ENCODE results near the gene MAGEF1. TPM values are rescaled to one million over a fixed set of nuclear protein-coding genes. Genes with fewer than 3 reads are reported as not detected.

The MAGEF1 gene
- total and polyA plus RNA-seq, 12 donors = 20.1 to 33.9 (median 30.5) TPM

- Histone ChIP-seq H3K36me3 (no peaks in the 10 kb centered on the region), H3K4me1 (peaks cover 0 to 4% (median 0%) of the 10 kb centered on the region in 9 donors), H3K27me3 (peaks cover 0 to 12% (median 0%) of the 10 kb centered on the region in 7 donors), H3K9me3 (no peaks in the 10 kb centered on the region), H3K4me3 (no peak overlapping the region), H3K27ac (no peak overlapping the region)
- TF ChIP-seq CTCF (IDR thresholded peaks at IDR 0.05) = no peak
- ATAC-seq (no peak), DNase-seq (no peak)
- 88% methylated on average over 14 of the region's 14 CpGs for WGBS, 2 donors
- intact Hi-C loops (cut with DNase I) = loop anchor here in 1 of 10 donors (5.0 kb wide), 1 partner anchor 42 kb away; no protein-coding TSS in a partner anchor
These were observed 23.2 kb upstream of the MAGEF1 start for GRCh38 chr3:184734903-184735701.

DNA sequence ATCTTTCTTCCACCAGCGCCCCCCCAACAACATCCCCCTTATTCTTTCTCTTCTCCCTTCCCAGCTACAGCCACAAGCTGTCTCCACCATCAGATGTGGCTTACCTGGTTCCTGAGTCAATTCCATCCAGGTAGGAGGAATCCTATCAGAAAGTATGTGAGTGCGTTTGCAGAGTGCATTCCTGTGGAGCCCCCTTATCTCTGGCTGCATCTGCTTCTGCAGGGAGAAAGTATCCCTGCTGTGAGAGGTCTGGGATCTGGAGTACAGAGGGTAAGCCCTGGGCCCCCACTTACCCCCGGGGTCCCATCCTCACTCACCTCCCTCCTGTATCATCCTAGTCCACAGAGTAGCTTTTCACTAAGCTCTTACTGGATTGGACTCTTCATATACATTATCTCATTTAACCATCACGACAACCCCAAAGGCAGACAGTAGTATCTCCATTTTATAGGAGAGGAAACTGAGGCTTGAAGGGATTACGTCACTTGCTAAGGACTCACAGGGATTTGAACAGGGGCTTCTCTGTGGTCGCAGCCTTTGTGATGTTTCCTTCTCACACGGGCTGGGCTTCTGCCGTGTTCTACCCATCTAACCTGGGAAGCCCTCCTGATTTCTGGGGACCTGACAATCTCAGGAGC is 22.2 kb upstream of the MAGEF1 start:
- DNase-seq (no peak), ATAC-seq (no peak)
- peaks cover 0 to 12% (median 0%) of the 10 kb centered on the region in 7 donors for H3K27me3 ChIP-seq
- intact Hi-C loops (cut with DNase I) = loop anchor here in 1 of 10 donors (5.0 kb wide), 1 partner anchor 43 kb away; no protein-coding TSS in a partner anchor
- H3K9me3 ChIP-seq = no peaks in the 10 kb centered on the region
- no peaks in the 10 kb centered on the region for H3K36me3 ChIP-seq
- WGBS, 2 donors = 85 to 87% methylated on average over 8 of the region's 8 CpGs
- H3K4me3 ChIP-seq = no peak overlapping the region
- TF ChIP-seq CTCF (IDR thresholded peaks at IDR 0.05) = no peak
- no peak overlapping the region for H3K27ac ChIP-seq
- peaks cover 0 to 4% (median 0%) of the 10 kb centered on the region in 9 donors for H3K4me1 ChIP-seq

GRCh38 chr3:184733181-184733580 is 21.3 kb upstream of the MAGEF1 start:
- Histone ChIP-seq H3K4me3 (no peak overlapping the region), H3K27me3 (peaks cover 0 to 12% (median 0%) of the 10 kb centered on the region in 7 donors), H3K4me1 (peaks cover 0 to 4% (median 0%) of the 10 kb centered on the region in 9 donors), H3K36me3 (no peaks in the 10 kb centered on the region), H3K27ac (no peak overlapping the region), H3K9me3 (no peaks in the 10 kb centered on the region)
- DNase-seq (no peak), ATAC-seq (no peak)
- 91 to 97% methylated on average over 4 of the region's 4 CpGs for WGBS, 2 donors
- no peak for TF ChIP-seq CTCF (IDR thresholded peaks at IDR 0.05)
- intact Hi-C loops (cut with DNase I) = loop anchor here in 1 of 10 donors (5.0 kb wide), 1 partner anchor 44 kb away; no protein-coding TSS in a partner anchor

DNA sequence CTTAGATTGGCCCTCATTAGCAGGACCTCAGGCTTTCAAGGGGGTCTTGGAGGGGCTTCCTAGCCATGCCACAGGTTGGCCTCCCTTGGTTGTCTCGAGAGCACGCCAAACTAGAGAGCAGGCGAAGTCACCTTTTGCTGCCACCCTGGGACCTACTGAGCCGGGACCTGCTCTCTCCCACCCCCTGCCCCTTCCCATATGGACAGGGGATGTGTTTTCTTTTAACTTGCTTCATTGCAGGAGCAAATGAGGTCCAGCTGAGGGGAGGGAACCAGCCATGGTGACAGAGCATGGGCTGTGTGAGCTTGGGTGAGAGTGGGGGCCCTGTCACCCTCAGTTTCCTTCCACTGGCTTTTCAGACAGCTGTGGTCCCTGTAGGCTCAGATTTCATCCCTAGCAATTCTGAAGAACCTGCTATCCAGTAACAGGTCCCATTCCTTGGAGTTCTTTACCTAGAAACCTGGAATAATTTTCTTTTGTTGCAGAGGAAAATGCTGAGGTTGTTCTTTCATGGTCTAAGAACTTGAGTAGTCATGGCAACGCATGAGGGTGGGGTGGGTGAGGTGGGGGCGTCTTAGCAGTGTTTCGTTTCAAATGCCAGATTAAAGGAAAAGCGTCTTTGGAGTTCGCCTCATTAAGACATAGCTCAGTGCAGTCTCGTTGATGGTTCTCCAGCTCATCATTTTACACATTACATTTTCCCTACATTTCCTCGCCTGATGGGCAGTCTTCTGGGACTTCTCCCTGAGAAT is 20.1 kb upstream of the MAGEF1 start:
- DNase-seq (no peak), ATAC-seq (no peak)
- H3K4me1 ChIP-seq = peaks cover 0 to 7% (median 0%) of the 10 kb centered on the region in 9 donors
- H3K27me3 ChIP-seq = peaks cover 0 to 12% (median 0%) of the 10 kb centered on the region in 7 donors
- no peak overlapping the region for H3K27ac ChIP-seq
- 67 to 72% methylated on average over 11 of the region's 11 CpGs for WGBS, 2 donors
- no peaks in the 10 kb centered on the region for H3K9me3 ChIP-seq
- no peak for TF ChIP-seq CTCF (IDR thresholded peaks at IDR 0.05)
- intact Hi-C loops (cut with DNase I) = loop anchor here in 1 of 10 donors (5.0 kb wide), 1 partner anchor 45 kb away; no protein-coding TSS in a partner anchor
- no peaks in the 10 kb centered on the region for H3K36me3 ChIP-seq
- no peak overlapping the region for H3K4me3 ChIP-seq
